ENCODE results near the gene ADAP2.

GRCh38 chr17:30970831-30971567 lies 49.3 kb downstream of the ADAP2 start, which contains the start of gene RNF135:
- peak; percentile 6 to 88 (median 35) for TF ChIP-seq CTCF (IDR thresholded peaks at IDR 0.05)
- peak; percentile 54 to 64 for TF ChIP-seq POLR2A (IDR thresholded peaks at IDR 0.05)
- TF ChIP-seq EP300 (IDR thresholded peaks at IDR 0.05) = peak in 1 of 2 donors; percentile 83
